HG03460 (cell line): ENCODE measurements around the gene TRIM22.
"Not testable (repeated sequence)": the region's sequence is repeated elsewhere in the genome, so short reads cannot be mapped to it uniquely, and the experiment has no call there.

Source experiments
- ATAC-seq: cut with Tn5 transposase; IDR thresholded peaks from one replicate; pipeline ENCODE4 v1.9.1; 2021; ENCODE audit not compliant: unreplicated experiment

The TRIM22 gene, protein sequence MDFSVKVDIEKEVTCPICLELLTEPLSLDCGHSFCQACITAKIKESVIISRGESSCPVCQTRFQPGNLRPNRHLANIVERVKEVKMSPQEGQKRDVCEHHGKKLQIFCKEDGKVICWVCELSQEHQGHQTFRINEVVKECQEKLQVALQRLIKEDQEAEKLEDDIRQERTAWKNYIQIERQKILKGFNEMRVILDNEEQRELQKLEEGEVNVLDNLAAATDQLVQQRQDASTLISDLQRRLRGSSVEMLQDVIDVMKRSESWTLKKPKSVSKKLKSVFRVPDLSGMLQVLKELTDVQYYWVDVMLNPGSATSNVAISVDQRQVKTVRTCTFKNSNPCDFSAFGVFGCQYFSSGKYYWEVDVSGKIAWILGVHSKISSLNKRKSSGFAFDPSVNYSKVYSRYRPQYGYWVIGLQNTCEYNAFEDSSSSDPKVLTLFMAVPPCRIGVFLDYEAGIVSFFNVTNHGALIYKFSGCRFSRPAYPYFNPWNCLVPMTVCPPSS

DNA sequence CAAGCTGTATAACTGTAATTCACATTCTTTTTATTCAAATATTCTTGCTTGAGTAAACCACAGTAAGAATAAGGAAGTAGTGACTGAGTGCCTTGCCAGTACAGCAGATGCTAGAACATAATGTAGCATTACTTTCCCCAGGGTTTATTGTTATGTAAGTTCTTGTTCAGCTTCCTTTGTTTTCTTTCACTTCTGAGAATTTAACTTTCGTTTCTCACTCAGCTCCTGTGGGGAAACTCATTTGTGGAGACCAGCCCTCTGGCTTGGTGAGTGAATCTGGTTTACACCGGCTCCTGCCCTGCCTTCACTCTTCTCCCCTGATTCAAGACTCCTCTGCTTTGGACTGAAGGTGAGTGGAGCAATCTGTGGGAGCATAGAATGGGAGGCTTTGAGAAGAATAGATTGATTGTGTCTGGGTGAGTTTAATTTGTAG lies at the start of gene TRIM22:
Gene TRIM22 (plus strand): TSS at position 240 of the 433 bp plus-strand sequence. CDS start 6,443 bp downstream, outside the sequence.
- peak; percentile 70 for ATAC-seq

DNA sequence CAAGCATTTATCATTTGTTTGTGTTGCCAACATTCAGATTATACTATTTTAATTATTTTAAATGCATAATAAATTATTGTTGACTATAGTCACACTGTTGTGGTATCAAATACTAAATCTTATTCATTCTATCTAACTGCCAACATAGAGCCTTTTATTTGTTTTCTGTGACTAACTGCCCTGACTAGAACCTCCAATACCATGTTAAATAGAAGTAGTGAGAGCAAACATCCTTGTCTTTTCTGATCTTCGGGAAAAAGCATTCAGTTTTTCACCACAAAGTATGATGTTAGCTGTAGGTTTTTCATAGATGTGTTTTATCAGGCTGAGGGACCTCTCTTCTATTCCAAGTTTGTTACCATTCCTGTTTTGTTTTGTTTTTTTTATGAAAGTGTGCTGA lies 49.6 kb upstream of the TRIM22 start:
- ATAC-seq: no peak

DNA sequence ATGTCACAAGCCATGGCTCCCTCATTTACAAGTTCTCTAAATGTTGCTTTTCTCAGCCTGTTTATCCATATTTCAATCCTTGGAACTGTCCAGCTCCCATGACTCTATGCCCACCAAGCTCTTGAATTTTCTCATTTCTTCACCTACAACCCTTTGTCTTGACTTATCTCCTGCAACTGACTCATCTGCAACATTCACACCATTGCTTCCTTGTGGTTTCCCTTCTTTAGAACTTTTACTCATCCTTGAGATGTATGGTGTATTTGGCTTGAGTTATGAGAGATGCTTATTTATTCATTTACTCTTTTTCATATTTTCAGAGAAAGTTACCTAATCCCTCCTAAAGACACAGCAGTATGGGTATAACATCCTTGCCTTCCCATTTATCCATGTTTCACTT lies 46.0 kb upstream of the TRIM22 start:
- ATAC-seq: no peak

DNA sequence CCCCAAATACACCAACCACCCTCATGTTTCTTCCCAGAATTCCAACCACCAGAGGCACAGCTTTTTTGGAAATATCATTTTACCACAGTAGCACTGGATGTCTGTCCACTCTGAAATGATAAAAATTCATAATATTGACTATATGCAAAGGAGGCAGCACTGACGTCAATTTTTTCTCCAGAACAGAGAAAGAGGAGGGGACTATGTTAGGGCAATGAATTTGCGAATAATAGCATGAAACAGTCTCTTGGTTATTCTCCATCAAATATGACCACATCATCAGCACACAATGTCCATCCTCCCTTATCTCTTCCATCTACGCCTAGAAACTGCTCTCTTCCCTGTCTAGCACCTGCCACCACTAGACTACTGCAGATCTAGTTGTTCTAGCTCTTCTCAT lies 43.5 kb upstream of the TRIM22 start:
- ATAC-seq: no peak

DNA sequence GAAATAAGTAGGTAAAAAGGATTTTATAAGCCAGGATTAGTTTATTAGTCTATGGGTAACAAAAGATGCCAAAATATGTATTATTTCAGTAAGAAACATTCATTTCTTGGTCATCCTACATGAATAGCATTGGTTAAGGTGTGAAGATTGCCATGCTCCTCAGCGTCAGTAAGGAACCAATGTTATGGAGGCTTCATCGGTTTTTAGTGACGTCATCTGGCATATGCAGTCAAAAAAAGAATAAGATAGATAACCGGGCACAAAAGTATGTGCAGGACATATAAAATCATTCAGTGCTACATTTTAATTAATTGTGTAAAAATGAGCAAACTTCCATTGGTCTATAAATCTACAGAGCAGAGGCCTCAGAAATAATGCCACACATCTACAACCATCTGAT lies 34.1 kb upstream of the TRIM22 start:
- no peak for ATAC-seq

DNA sequence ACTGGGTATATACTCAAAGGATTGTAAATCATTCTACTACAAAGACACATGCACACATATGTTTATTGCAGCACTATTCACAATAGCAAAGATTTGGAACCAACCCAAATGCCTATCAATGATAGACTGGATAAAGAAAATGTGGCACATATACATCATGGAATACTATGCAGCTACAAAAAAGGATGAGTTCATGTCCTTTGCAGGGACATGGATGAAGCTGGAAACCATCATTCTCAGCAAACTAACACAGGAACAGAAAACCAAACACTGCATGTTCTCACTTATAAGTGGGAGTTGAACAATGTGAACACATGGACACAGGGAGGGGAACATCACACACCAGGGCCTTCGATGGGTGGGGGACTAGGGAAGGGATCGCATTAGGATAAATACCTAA lies 32.6 kb upstream of the TRIM22 start:
- not testable (repeated sequence) for ATAC-seq

DNA sequence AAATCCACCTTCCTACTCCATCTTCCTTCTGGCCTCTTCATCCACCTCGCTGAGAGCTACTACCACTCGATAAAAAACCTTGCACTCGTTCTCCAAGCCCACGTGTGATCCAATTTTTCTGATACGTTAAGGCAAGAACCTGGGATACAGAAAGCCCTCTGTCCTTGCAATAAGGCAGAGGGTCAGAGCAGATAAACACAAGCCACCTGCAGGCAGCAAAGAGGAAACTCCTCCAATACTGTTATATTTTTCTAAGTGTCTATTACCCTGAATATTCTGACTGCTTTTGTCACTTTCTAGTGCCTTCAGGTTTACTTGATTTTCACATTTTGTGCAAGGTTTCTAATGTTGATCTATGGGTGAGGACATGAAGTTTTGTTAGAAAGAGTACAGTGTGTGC lies 31.3 kb upstream of the TRIM22 start:
- no peak for ATAC-seq

DNA sequence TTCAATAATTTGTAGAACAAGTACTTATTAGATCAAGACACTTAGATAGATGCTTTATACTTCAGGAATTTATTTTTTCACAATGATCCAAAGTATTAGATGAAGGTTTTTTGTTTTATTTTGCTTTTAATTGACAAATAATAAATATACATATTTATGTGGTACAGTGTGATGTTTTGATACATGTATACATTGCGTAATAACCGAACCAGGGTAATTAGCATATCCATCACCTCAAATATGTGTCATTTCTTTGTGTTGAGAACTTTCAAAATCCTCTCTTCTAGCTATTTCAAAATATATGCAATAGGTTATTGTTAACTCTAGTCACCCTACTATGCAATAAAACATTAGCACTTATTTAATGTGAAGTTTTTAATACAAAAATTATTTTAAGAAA lies 26.1 kb upstream of the TRIM22 start:
- ATAC-seq: no peak

DNA sequence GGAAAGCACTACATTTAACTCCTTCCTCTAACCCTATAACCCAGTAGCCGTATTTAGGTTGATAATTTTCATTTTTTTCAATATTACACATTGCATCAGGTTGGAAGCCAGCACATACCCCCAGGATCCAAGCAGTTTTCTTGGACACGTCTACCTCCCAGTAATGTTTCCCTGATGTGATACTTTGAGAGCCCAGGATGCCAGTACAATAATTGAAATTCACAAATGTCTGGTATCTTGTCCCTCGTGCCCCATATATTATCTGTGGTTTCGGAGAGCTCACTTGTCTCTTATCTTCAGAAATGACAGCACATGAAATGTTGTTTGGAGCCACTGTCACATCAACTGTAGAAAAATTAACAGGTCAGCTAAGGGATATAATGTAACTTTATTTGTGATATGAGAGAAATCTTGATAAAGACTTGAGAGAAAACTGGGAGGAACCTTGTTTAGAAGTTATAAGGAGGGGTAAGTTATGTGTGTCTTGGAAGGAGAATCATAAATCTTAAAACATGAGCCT lies 24.5 kb upstream of the TRIM22 start:
- no peak for ATAC-seq

DNA sequence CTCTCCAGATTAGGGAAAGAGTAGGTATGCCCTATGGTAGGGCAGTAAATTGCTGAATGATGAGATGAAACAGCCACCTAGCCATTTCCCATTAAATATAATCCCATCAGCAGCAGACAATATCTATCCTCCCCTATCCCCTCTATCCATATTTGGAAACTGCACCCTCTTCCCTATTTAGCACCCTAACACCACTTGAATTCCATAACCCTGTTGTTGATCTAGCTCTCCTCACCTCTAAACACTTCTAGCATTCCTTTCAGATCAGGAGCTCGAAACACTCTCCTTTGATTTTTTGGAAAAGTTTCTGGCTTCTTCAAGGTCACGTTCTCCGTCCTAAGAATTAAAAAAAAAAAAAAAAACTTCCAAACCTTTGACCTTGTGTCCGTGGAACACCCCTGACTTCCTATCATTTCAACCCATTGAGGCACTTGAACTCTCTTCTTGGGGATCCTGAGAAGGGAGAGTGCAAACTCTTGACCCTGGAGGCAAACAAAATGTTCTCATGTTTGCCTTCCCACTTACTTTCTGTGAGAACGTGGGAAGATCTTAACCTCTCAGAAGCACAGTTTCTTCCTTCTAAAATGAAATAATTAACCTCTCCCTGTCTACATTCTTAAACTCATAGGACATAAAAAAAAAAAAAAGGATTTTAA lies 23.7 kb upstream of the TRIM22 start:
- ATAC-seq: no peak

DNA sequence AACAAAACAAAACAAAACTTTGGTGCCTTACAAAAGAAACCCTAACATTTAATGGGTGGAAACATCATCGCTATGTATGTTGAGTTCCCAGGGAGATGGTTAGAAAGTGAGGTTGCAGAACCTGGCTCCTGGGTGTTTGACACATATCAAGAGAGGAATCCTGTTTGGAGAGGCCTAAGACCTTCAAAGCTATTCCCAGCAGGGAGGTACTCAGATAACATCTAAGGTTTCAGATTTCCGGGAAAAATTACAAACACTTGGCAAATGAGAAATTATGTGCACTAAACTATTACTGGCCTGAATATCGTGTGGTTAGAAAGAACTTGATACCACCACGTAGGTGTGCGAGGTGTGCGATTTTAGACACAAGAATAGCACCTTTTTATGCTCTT lies 23.2 kb upstream of the TRIM22 start:
- ATAC-seq: no peak

DNA sequence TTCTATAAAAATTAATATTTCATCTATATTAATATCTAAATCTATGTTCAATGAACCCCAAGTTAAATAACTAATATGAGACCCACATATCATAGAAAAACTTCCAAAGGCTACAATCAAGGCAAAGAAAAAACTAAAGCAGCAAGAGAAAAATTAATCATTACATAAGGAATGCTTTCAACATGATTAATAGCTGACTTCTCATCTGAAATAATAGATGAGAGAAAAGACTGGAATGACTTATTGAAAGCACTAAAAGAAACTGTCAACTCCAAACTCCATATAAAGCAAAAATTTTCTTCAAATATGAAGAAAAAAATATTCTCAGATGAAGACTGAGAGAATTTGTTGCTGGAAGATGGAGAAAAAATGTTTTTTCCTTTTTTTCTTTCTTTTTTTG lies 17.8 kb upstream of the TRIM22 start:
- no peak for ATAC-seq

DNA sequence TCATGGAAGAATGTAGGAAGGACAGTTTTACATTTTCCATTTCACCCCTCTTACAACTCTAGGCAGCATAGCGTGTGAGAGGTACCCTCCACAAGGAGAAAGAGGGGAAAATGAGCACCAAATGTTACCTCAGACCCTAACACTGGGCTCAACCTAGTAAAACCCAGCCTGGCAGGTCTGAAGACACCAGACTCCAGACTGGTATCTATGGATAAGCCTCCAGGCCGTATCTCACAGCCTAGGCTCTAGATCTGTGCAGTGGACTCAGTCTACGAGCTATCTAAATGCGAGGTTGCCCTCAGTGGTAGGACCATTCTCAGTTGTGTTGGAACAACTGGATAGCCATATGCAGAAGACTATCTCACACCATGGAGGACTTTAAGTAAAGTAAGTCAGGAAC lies 15.2 kb upstream of the TRIM22 start:
- ATAC-seq: no peak

DNA sequence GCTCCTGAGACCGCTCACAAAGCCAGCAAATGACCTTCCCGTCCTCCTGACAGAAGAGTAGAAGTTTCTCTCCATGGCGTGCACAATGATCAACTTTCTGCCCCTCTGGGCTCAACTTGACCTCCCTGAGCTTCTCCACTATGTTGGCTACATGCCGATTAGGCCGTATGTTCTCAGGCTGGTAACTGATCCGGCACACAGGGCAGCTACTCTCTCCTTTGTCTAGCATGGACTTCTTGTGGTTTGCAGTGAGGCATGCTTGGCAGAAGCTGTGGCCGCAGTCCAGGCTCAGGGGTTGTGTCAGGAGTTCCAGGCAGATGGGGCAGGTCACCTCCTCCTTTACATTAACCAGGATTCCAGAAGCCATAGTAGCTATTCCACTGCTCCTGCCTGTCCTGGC lies 9.8 kb upstream of the TRIM22 start:
- ATAC-seq: no peak

DNA sequence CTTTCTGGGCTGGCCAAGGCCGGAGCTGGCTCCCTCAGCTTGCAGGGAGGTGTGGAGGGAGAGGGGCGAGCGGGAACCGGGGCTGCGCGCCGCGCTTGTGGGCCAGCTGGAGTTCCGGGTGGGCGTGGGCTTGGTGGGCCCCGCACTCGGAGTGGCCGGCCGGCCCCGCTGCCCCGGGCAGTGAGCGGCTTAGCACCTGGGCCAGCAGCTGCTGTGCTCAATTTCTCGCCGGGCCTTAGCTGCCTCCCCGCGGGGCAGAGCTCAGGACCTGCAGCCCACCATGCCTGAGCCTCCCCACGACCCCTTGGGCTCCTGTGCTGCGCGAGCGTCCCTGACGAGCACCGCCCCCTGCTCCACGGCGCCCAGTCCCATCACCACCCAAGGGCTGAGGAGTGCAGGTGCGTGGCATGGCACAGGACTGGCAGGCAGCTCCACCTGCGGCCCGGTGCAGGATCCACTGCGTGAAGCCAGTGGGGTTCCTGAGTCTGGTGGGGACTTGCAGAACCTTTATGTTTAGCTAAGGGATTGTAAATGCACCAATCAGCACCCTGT lies 6.6 kb upstream of the TRIM22 start:
- not testable (repeated sequence) for ATAC-seq

DNA sequence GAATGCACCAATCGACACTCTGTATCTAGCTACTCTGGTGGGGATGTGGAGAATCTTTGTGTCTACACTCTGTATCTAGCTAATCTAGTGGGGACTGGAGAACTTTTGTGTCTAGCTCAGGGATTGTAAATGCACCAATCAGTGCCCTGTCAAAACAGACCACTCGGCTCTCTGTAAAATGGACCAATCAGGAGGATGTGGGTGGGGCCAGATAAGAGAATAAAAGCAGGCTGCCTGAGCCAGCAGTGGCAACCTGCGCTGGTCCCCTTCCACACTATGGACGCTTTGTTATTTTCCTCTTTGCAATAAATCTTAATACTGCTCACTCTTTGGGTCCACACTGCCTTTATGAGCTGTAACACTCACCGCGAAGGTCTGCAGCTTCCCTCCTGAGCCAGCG lies 6.0 kb upstream of the TRIM22 start:
- ATAC-seq: not testable (repeated sequence)

DNA sequence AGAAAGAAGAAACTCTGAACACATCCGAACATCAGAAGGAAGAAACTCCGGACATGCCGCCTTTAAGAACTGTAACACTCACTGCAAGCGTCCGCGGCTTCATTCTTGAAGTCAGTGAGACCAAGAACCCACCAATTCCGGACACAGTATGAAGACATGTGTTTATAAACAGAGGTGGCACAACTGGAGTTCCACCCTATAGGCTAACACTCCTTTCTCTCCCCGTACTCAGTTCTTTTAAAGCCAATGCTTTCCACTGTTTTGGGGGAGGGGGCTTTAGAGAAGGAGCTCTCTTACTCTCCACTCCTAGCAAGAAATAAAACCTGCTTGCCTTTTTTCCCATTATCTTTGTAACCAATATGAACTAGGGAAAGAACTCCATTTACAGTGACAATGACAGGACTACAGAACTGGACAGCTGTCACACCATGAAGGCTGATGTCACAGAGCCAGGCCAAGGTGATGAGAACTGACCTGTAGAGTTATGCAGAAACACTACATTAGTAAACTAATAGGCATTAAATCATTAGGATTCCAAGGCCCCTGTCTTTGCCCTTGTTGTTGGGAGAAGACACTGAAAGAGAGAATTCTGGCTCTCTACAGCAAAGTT lies 5.4 kb upstream of the TRIM22 start:
- peak; percentile 10 for ATAC-seq

DNA sequence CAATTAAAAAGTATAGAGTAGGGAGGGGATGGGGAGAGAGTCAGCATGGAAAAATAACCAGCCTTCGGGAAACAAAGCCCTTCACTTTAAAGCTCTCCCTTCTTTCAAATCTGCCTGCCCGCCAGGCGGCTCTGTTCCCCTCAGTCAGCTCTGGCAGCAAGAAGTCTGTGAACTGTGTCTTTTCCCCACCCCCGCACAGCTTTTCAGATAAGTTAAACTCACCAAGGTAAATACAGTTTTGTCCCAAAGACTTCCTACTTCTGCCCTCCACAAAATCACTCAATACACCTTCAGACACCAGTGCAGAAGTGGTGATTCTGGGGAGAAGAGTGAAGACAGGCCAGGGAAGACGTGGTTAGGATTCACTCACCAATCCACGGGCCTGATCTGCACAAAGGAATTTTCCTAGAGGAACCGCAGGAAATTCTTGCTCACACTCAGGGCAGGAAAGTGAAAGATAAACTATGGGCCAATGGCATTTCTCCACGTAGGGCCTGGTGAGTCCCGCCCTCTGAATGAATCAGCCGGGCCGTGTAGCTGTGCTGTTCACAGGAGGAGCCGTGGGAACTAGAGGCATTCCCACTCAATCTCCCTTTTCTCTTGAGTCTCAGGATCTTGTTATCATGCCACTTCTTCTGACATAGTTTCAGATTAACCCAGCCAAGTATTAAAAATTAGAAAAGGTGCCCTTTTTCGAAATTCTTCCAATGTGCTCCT lies 4.8 kb upstream of the TRIM22 start, which contains the start of gene TRIM5:
Gene TRIM5 (minus strand): TSS at position 429 of the 717 bp plus-strand sequence. CDS start 4,897 bp downstream, outside the sequence.
- ATAC-seq: peak; percentile 71

DNA sequence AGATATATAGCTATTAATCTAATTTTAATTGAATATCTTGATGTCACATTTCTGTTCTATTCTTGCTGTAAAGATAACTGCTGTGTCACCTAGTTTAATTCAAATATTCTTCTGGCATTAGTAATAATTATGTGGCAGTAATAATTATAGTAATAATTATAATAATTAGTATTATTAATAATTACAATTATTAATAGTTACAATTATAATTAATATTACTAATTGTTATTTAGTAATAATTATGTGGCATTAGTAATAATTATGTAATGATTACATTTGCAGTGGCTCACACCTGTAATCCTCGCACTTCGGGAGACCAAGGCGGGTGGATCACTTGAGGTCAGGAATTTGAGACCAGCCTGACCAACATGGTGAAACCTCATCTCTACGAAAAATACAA lies 3.2 kb upstream of the TRIM22 start:
- no peak for ATAC-seq

DNA sequence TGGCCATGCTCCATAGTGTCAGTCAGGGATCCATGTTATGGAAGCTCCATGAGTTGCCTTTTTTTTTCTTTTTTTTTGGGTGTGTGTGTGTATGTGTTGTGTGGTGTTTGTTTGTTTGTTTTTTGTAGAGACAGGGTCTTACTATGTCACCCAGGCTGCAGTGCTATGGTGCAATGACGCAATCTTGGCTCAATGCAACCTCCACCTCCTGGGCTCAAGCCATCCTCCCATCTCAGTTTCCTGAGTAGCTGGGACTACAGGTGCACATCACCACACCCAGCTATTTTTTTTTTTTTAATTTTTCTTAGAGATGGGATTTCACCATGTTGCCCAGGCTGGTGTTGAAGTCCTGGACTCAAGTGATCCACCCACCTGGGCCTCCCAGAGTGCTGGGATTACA lies 1.1 kb upstream of the TRIM22 start:
- no peak for ATAC-seq

DNA sequence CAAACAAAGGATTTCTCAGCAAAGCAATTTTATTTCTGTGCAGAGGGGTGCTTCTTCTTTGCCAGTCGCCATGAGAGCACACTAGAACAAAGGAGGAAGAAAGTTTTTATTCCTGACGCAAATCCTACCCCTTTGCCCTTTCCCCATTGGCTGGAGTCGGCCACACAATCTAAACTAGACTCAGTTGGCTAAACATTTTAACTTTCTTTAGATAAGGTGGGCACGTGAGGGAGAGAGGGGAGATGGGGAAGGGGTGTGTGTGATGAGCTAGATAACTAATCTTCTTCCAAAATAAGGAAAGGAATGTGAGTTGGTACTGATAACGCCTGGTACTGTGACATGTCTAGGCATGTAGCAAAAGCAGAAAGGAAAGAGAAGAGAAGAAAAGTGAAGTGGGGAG lies 626 bp downstream of the TRIM22 start:
- no peak for ATAC-seq
